Mesodermal cell (in vitro differentiated cells): ENCODE data around the gene GIT2. TPM values are rescaled to one million over a fixed set of nuclear protein-coding genes. Genes with fewer than 3 reads are reported as not detected.
A peak's percentile ranks its signal among the peaks of the same experiment; 100 is the strongest.

Experiments
- H3K27ac ChIP-seq: 2 replicates; pipeline ENCODE4 v1.7.0; 2013; ENCODE audit warnings: mild to moderate bottlenecking, low read depth, low read length, moderate library complexity; ENCODE audit not compliant: severe bottlenecking
- H3K36me3 ChIP-seq: 2 replicates; pipeline ENCODE4 v1.7.1; 2013; ENCODE audit warnings: mild to moderate bottlenecking, low read length, moderate library complexity; ENCODE audit not compliant: control insufficient read depth, insufficient read depth
- H3K4me1 ChIP-seq: one replicate; pipeline ENCODE4 v1.7.1; 2013; ENCODE audit warnings: mild to moderate bottlenecking, low read length; ENCODE audit not compliant: insufficient read depth, control insufficient read depth, poor library complexity, severe bottlenecking
- H3K4me3 ChIP-seq: 2 replicates; pipeline ENCODE4 v1.7.0; 2013; ENCODE audit warnings: low read length, control low read depth, mild to moderate bottlenecking; ENCODE audit not compliant: insufficient read depth, poor library complexity, severe bottlenecking; ENCODE audit errors: extremely low read depth
- H3K9me3 ChIP-seq: 2 replicates; pipeline ENCODE4 v1.7.1; 2013; ENCODE audit warnings: mild to moderate bottlenecking, low read length, moderate library complexity; ENCODE audit not compliant: control insufficient read depth
- WGBS, 2 experiments: methylation state at CpG; one replicate each; pipeline ENCODE4 v1.1.5; 2013; ENCODE audit warnings: missing lambda C conversion rate in 2 of 2; ENCODE audit not compliant: insufficient coverage in 2 of 2; 5-methylcytosine and 5-hydroxymethylcytosine counted together
- polyA plus RNA-seq, 2 experiments: library from polyadenylated mRNA; stranded (reverse); fragments of 50-300 nt; gene quantifications; one replicate each; pipeline ENCODE4 v1.2.3, GENCODE V29; 2013

The GIT2 gene, protein sequence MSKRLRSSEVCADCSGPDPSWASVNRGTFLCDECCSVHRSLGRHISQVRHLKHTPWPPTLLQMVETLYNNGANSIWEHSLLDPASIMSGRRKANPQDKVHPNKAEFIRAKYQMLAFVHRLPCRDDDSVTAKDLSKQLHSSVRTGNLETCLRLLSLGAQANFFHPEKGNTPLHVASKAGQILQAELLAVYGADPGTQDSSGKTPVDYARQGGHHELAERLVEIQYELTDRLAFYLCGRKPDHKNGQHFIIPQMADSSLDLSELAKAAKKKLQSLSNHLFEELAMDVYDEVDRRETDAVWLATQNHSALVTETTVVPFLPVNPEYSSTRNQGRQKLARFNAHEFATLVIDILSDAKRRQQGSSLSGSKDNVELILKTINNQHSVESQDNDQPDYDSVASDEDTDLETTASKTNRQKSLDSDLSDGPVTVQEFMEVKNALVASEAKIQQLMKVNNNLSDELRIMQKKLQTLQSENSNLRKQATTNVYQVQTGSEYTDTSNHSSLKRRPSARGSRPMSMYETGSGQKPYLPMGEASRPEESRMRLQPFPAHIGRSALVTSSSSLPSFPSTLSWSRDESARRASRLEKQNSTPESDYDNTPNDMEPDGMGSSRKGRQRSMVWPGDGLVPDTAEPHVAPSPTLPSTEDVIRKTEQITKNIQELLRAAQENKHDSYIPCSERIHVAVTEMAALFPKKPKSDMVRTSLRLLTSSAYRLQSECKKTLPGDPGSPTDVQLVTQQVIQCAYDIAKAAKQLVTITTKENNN
- 25.5 TPM for polyA plus RNA-seq (2013, experiment 1 of 2)
- polyA plus RNA-seq (2013, experiment 2 of 2): 24.7 TPM

DNA sequence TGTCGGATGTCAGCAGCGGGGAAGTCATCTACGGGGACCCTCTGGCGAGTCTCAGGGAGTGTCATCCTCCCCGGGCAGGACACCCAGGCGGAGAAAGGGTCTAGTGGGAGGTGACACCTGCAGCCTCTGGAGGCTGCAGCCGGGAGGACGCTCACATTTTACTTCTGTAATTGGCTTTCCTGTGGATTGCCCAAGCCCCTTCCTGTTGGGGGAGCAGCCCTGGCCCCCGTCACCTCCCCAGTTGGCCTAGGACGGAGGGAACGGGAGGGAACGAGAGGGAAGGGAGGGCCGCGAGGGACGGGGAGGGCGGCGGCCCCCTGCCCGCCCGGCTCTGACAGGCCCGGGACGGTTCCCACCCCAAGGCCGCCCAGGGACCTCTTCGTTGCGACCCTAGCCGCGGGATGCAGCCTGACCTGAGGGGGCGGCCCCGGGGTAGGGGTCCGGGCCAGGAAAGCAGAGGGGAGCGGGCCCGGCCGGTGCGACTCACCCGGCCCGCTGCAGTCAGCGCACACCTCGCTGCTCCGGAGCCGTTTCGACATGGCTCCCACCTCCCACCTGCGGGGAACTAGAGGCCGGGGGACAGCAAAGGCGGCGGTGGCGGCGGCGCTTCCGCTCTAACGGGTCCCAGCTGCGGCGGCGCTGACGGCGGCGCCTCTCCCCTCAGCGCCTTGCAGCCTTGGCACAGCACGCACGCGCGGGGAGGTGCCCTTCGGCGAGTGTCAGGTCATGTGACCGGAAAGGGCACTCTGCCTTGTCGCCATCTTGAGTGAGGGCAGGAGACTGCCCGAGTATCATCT, at the start of gene GIT2:
GIT2 (minus strand) TSS at position 683 of the 797 bp plus-strand sequence; CDS start at position 539, 144 bp downstream.
- H3K4me3 ChIP-seq: peak within 1 kb of the TSS; percentile 91
- peaks cover 12% of the 10 kb centered on the region for H3K4me1 ChIP-seq
- H3K27ac ChIP-seq: peak within 1 kb of the TSS; percentile 36
- 0% methylated on average over 40 to 53 of the region's 65 CpGs for WGBS, 2 experiments
- peaks cover 9% of the 10 kb centered on the region for H3K36me3 ChIP-seq
- no peaks in the 10 kb centered on the region for H3K9me3 ChIP-seq

- H3K36me3 ChIP-seq: peaks cover 42% of the 10 kb centered on the region
- whole genome bisulfite sequencing, 2 experiments: 100% methylated on average over 3 of the region's 3 CpGs
- H3K27ac ChIP-seq: no peak overlapping the region
- H3K9me3 ChIP-seq: no peaks in the 10 kb centered on the region
- H3K4me1 ChIP-seq: peaks cover 34% of the 10 kb centered on the region
- no peak overlapping the region for H3K4me3 ChIP-seq
Observed at GRCh38 chr12:110042264-110042663, 46.1 kb upstream of the GIT2 start.

GRCh38 chr12:110039085-110039807, 43.1 kb upstream of the GIT2 start:
- Histone ChIP-seq H3K4me1 (peaks cover 33% of the 10 kb centered on the region), H3K27ac (peak overlapping the region; percentile 92), H3K9me3 (no peaks in the 10 kb centered on the region), H3K36me3 (peaks cover 61% of the 10 kb centered on the region), H3K4me3 (no peak overlapping the region)
- WGBS, 2 experiments: 73 to 80% methylated on average over 4 to 5 of the region's 5 CpGs

DNA sequence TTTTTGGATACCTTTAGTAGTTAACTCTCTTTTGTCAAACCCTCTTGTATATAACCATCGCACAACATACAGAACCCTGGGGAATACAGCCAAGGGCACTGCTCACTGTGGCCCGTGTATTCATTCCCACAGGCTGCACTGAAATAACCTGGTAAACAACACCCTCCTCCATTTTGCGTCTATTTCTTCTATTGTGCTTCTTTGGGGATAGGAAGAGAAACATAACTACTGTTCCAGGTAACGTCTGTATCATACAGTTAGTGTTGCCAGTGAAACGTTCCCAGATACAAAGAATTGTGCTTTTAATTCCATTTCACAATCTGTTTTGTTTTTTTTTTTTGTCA, 42.5 kb upstream of the GIT2 start:
- Histone ChIP-seq H3K4me1 (peaks cover 33% of the 10 kb centered on the region), H3K27ac (peak overlapping the region; percentile 92), H3K9me3 (no peaks in the 10 kb centered on the region), H3K4me3 (no peak overlapping the region), H3K36me3 (peaks cover 62% of the 10 kb centered on the region)
- 90 to 100% methylated on average over 3 to 4 of the region's 5 CpGs for WGBS, 2 experiments

DNA sequence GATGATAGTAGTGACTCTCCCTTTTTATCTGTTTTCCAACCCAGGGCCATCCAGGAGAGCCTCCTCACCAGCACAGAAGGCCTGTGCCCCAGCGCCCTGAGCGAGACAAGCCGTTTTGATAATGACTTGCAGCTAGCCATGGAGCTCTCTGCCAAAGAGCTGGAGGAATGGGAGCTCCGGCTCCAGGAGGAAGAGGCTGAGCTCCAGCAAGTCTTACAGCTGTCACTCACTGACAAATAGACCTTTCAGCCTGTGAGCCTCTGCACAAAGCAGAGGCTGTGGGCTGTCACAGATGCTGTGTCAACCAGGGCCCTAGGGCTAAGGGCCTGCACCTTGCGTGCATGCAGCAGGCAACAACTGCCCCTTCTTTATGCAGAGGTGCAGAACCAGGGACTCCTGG, 41.1 kb upstream of the GIT2 start:
- H3K4me1 ChIP-seq: peaks cover 33% of the 10 kb centered on the region
- 89 to 98% methylated on average over 2 to 5 of the region's 5 CpGs for WGBS, 2 experiments
- H3K4me3 ChIP-seq: no peak overlapping the region
- H3K9me3 ChIP-seq: no peaks in the 10 kb centered on the region
- H3K36me3 ChIP-seq: peaks cover 70% of the 10 kb centered on the region
- H3K27ac ChIP-seq: no peak overlapping the region

DNA sequence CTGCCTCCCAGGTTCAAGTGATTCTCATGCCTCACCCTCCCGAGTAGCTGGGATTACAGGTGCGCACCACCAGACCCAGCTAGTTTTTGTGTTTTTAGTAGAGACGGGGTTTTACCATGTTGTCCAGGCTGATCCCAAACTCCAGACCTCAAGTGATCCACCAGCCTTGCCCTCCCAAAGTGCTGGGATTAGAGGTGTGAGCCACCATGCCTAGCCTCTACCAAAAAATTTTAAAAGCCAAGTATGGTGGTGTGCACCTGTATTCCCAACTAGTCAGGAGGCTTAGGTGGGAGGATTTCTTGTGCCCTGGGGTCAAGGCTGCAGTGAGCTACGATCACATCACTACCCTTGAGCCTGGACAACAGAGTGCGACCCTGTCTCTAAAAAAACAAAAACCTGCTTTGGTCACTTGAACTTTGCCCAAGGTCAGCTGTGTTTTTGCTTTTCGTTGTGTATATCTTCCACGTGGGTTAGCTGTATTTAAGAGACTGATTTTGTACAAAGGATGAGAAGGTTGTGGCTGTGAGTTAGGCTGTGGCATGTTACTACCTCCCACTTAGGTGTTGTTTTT, 39.5 kb upstream of the GIT2 start:
- peaks cover 33% of the 10 kb centered on the region for H3K4me1 ChIP-seq
- no peaks in the 10 kb centered on the region for H3K9me3 ChIP-seq
- 94 to 100% methylated on average over 3 to 5 of the region's 7 CpGs for WGBS, 2 experiments
- H3K27ac ChIP-seq: no peak overlapping the region
- H3K36me3 ChIP-seq: peaks cover 70% of the 10 kb centered on the region
- H3K4me3 ChIP-seq: no peak overlapping the region

GRCh38 chr12:110033888-110034287, 37.7 kb upstream of the GIT2 start:
- Histone ChIP-seq H3K36me3 (peaks cover 80% of the 10 kb centered on the region), H3K4me1 (peaks cover 18% of the 10 kb centered on the region), H3K4me3 (no peak overlapping the region), H3K9me3 (no peaks in the 10 kb centered on the region), H3K27ac (no peak overlapping the region)
- WGBS, 2 experiments: 89 to 100% methylated on average over 1 of the region's 3 CpGs

DNA sequence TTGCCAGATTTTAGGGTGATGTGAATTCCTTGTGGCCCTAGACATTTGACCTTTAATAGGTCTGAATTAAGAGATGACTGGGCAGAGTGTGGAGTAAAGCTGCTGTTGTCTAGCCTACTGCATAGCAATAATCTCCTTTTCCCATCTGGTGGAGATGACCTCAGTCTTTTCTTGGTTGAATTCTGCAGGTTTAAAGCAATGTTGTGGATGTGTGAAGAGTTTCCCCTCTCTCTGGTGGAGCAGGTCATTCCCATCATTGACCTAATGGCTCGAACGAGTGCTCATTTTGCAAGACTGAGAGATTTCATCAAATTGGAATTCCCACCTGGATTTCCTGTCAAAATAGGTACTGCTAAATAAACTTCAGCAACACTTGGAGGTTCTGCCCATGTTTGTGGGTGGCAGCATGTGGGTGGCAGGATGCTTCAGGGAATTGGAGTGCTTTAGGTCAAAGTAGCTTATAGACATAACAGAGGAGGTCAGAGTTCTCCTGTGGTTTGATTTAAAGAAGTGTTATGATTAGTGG, 33.2 kb upstream of the GIT2 start:
- Histone ChIP-seq H3K4me3 (no peak overlapping the region), H3K36me3 (peaks cover 64% of the 10 kb centered on the region), H3K4me1 (peaks cover 5% of the 10 kb centered on the region), H3K9me3 (no peaks in the 10 kb centered on the region), H3K27ac (no peak overlapping the region)
- 100% methylated on average over 2 of the region's 2 CpGs; no CpG with 5 or more reads in 1 of the 2 experiments for WGBS, 2 experiments

DNA sequence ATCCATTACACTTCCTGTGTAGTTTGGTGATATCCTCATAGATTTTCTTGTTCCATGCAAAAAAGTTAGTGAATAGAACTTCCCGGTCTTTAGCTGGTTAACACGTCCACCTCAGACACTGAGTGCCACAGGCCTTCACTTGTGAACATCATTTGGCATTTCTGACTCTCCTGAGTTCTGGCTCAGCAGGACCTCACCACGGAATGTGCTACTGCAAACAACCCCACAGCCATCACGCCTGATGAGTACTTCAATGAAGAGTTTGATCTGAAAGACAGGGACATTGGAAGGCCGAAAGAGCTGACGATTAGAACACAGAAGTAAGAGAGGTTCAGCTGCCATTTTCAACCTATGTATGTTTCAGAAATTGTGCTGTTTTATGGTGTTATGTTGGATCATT, 32.2 kb upstream of the GIT2 start:
- H3K4me1 ChIP-seq: peaks cover 10% of the 10 kb centered on the region
- peaks cover 59% of the 10 kb centered on the region for H3K36me3 ChIP-seq
- 76 to 78% methylated on average over 5 of the region's 6 CpGs for WGBS, 2 experiments
- no peak overlapping the region for H3K4me3 ChIP-seq
- H3K9me3 ChIP-seq: no peaks in the 10 kb centered on the region
- H3K27ac ChIP-seq: no peak overlapping the region
